Duodenal mucosa (tissue), 2 donors: Measurements from ENCODE around the gene TECRL.

ENCODE experiments used
- H3K27ac ChIP-seq: one replicate; pipeline ENCODE4 v1.7.0; 2013; ENCODE audit warnings: low read depth, low read length
- H3K27me3 ChIP-seq, 2 donors: one replicate each; pipeline ENCODE4 v1.7.0; 2013; ENCODE audit warnings: low read length in 2 of 2, control low read depth in 1 of 2; ENCODE audit not compliant: insufficient read depth in 2 of 2, control insufficient read depth in 1 of 2
- H3K36me3 ChIP-seq, 2 donors: one replicate each; pipeline ENCODE4 v1.7.0; 2013; ENCODE audit warnings: low read length in 2 of 2, control low read depth in 1 of 2; ENCODE audit not compliant: insufficient read depth in 2 of 2, control insufficient read depth in 1 of 2
- H3K4me1 ChIP-seq, 2 donors: one replicate each; pipeline ENCODE4 v1.7.0; 2013; ENCODE audit warnings: low read length in 2 of 2, control low read depth in 1 of 2; ENCODE audit not compliant: insufficient read depth in 2 of 2, control insufficient read depth in 1 of 2
- H3K4me3 ChIP-seq, 2 donors: one replicate each; pipeline ENCODE4 v1.7.0; 2013; ENCODE audit warnings: low read length in 2 of 2, low read depth in 1 of 2
- H3K9ac ChIP-seq, 2 donors: one replicate each; pipeline ENCODE4 v1.7.0; 2013; ENCODE audit warnings: low read length in 2 of 2, low read depth in 1 of 2
- H3K9me3 ChIP-seq, 2 donors: one replicate each; pipeline ENCODE4 v1.7.0; 2013; ENCODE audit warnings: low read length in 2 of 2, control low read depth in 1 of 2; ENCODE audit not compliant: control insufficient read depth in 1 of 2

The TECRL gene, protein sequence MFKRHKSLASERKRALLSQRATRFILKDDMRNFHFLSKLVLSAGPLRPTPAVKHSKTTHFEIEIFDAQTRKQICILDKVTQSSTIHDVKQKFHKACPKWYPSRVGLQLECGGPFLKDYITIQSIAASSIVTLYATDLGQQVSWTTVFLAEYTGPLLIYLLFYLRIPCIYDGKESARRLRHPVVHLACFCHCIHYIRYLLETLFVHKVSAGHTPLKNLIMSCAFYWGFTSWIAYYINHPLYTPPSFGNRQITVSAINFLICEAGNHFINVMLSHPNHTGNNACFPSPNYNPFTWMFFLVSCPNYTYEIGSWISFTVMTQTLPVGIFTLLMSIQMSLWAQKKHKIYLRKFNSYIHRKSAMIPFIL

DNA sequence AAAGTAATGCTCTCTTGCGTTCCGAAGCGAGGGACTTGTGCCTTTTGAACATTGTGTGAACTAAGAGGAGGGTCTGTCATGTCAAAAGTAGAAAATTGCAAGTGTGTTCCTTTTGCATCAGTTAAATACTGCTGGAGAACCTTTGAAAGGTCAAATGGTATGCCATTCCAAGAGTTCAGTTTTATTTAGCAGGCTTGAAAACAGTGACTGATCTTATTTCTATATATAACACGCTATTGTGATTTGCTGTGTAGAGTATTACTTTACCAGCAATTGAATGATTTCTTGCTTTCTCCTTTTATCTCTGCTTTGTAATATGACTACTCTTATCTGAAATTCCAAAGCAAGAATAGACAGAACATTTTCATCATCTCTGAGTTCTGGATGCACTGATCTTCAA is at the start of gene TECRL:
Gene TECRL, minus strand, starts transcription at position 151 of the 400 bp plus-strand sequence. Its CDS starts 99 bp downstream, at position 52.
- Histone ChIP-seq H3K4me1 (no peaks in the 10 kb centered on the region), H3K27ac (no peak within 1 kb of the TSS), H3K36me3 (no peaks in the 10 kb centered on the region), H3K4me3 (no peak within 1 kb of the TSS), H3K9me3 (peaks cover 0 to 2% of the 10 kb centered on the region in 2 donors), H3K27me3 (no peaks in the 10 kb centered on the region), H3K9ac (no peak within 1 kb of the TSS)

DNA sequence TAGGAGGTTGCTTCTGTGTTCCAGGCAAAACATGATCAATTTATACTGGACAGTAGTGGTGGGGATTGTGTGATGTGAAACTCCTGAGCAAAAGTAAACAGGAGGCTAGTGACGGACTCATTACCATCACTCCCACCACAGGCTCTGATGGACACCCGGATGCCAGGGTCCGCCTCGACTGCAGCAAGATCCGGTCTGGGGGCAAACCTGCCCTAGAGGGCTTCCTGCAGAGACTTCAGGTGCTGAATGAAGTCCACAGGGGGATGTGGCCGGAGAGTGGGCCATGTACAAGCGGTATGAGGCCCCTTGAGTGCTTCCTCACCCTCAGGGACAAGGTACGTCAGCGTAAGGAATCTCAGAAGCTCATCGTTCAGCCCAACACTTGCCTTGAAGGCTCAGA is 23.4 kb upstream of the TECRL start:
- Histone ChIP-seq H3K27me3 (no peaks in the 10 kb centered on the region), H3K4me3 (no peak overlapping the region), H3K4me1 (no peaks in the 10 kb centered on the region), H3K9ac (no peak overlapping the region), H3K36me3 (no peaks in the 10 kb centered on the region), H3K27ac (no peak overlapping the region), H3K9me3 (peaks cover 18 to 37% of the 10 kb centered on the region in 2 donors)

DNA sequence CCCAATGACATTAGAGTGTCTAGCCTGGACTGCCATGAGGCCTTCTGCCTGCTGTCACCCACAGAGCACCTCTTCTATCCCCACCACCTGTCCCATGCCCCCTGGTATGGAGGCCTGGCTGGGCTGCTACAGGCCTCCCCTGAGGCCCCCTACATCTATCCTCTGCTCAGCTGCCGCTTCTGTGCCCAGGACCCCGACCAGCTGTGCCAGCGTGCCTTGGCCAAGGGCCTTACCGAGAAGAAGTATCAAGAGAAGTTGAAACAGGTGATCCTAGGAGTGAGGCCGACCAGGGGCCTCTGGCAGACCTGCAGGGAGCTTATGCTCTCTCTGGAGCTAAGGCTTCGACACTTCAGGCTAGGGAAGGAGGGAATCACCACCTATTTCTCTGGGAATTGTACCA is 21.7 kb upstream of the TECRL start:
- Histone ChIP-seq H3K9me3 (peaks cover 18 to 37% of the 10 kb centered on the region in 2 donors), H3K9ac (no peak overlapping the region)

DNA sequence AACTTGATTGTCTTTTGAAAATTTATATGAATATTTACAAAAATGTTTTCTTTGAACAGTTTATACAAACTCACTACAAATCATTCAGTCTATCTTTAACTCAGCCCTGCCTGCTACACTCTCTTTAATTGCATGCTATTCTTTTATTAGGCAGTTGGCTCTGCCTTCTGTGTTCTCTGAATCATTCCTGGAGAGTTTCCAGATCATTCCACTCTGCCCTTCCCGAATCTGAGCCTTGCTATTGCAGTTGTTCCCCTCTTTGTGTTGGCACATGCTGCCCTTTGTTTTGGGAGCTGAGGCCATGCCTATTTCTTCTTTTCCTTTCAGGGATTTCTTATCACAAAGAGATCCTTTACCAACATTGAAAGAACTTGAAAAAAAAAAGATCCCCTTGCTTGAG is 8.7 kb upstream of the TECRL start:
- Histone ChIP-seq H3K4me1 (no peaks in the 10 kb centered on the region), H3K9me3 (no peaks in the 10 kb centered on the region), H3K9ac (no peak overlapping the region), H3K27ac (no peak overlapping the region), H3K36me3 (no peaks in the 10 kb centered on the region), H3K27me3 (no peaks in the 10 kb centered on the region), H3K4me3 (no peak overlapping the region)

More for the DNA sequence above, 21.7 kb upstream of the TECRL start:
- H3K27me3 ChIP-seq = no peaks in the 10 kb centered on the region
- H3K36me3 ChIP-seq = no peaks in the 10 kb centered on the region
- no peak overlapping the region for H3K4me3 ChIP-seq
- H3K27ac ChIP-seq = no peak overlapping the region
- H3K4me1 ChIP-seq = no peaks in the 10 kb centered on the region

DNA sequence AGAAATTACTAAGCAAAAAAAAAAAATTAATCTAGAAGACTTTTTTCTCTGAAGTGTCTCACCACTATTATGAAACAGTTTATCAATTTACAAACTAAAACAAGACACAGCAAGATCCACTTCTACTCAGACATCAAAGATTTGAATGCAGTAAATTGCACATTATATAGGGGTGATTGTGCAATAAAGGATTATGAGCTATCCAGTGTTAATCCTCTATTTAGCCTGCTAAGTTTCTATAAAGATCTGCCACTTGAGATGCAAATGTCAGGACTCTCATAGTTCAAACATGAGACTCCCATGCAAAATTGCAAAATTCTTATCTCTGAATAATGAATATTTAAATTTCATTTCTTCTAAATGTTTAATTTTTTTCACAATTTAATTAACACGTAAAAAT is 2.2 kb downstream of the TECRL start:
- no peak overlapping the region for H3K4me3 ChIP-seq
- no peak overlapping the region for H3K27ac ChIP-seq

DNA sequence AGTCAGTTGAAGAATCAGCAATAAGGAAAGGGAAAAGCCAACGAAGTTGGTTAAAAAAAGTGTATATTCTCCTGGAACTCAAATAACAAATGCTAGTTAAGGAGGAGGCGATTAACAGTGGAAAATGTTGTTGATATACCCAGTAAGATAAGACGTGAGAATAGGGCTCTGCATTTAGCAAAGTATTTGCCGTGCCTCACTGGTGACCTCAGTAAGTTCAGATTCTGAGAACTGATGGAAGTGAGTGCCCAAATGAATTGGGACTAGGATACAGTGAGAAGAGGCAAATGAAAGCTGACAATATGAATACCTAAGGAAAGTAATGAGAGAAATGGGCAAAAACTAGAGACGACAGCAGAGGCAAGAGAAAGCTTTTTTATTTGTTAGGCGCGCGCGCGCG is 3.5 kb downstream of the TECRL start:
- H3K36me3 ChIP-seq = no peaks in the 10 kb centered on the region
- peaks cover 0 to 5% of the 10 kb centered on the region in 2 donors for H3K9me3 ChIP-seq
- no peak overlapping the region for H3K27ac ChIP-seq
- H3K27me3 ChIP-seq = no peaks in the 10 kb centered on the region
- H3K4me3 ChIP-seq = no peak overlapping the region
- no peak overlapping the region for H3K9ac ChIP-seq
- H3K4me1 ChIP-seq = no peaks in the 10 kb centered on the region

More for the DNA sequence above, 2.2 kb downstream of the TECRL start:
- H3K4me1 ChIP-seq = no peaks in the 10 kb centered on the region
- H3K27me3 ChIP-seq = no peaks in the 10 kb centered on the region
- H3K36me3 ChIP-seq = no peaks in the 10 kb centered on the region
- H3K9ac ChIP-seq = no peak overlapping the region
- peaks cover 0 to 2% of the 10 kb centered on the region in 2 donors for H3K9me3 ChIP-seq

DNA sequence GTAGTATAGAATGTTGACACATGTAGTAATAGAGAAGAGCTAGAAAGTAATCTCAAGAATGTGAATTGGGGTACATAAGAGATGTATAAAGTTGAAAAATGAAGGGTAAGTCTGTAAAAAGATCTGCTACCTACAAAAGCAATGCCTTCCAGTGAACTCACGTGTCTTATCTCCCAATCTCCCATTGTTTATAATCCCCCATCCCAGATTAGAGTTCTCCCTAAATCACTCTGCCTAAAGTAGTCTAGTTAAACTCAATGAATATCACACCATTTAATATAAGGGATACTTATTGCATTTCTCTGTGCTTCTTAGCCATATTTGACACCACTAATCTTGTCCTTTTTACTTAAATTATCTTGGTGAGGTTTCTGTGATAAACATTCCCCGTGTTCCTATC is 6.6 kb downstream of the TECRL start:
- H3K36me3 ChIP-seq = no peaks in the 10 kb centered on the region
- peaks cover 5 to 14% of the 10 kb centered on the region in 2 donors for H3K9me3 ChIP-seq
- H3K4me1 ChIP-seq = no peaks in the 10 kb centered on the region
- H3K4me3 ChIP-seq = no peak overlapping the region
- H3K27ac ChIP-seq = no peak overlapping the region
- no peak overlapping the region for H3K9ac ChIP-seq
- no peaks in the 10 kb centered on the region for H3K27me3 ChIP-seq

DNA sequence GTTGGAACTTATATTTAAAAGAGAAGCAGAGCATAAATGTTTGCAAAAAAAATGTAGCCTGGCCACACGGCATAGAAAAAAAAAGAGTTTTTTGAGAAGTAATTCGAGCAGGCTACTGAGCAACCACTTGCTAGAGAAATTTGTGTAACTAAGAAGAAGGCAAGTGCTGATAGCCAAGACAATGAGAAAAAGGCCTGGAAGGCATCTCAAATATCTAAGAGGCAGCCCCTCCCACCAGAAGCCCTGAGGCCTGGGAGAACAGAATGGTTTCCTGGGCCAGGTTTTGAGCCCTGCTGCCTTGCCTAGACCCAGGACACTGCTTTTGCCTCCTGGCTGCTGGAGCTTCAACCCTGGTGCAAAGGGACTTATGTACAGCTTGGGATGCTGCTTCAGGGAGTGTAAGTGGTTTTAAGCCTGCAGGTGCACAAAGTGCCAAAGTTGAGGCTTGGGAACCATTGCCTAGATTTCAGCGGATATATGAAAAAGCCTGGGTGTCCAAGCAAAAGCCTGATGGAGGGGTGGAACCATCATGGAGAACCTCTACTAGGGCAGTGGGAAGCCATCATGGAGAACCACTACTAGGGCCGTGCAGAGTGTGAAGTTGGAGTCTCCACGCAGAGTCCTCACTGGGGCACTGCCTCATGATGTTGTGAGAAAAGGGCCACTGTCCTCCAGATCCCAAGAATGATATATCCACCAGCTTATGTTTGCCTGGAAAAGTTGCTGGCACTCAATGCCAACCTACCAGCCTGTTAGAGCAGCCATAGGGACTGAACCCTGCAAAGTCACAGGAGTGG is 9.7 kb downstream of the TECRL start:
- Histone ChIP-seq H3K4me1 (no peaks in the 10 kb centered on the region), H3K27me3 (no peaks in the 10 kb centered on the region), H3K36me3 (no peaks in the 10 kb centered on the region), H3K9ac (no peak overlapping the region), H3K27ac (no peak overlapping the region), H3K9me3 (peaks cover 6 to 14% of the 10 kb centered on the region in 2 donors), H3K4me3 (no peak overlapping the region)

DNA sequence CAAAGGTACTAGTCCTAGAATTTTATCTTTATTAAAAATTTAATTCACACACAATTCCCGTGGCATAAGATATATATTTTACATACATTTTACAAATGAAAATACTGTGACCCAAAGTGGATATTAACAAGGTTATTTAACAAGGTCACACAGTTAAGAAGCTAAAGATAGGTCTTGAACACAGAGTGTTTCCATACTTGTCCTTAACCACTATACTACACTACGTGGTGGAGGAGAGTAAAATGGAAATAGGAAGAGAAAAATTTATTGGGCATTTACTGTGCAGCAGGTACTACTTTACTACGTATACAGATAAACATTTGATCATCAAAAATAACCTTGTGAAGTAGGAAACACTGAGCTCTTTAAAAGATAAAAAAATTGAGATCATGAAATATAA is 14.8 kb downstream of the TECRL start:
- H3K9me3 ChIP-seq = peaks cover 2 to 8% of the 10 kb centered on the region in 2 donors
- H3K27ac ChIP-seq = no peak overlapping the region
- no peak overlapping the region for H3K4me3 ChIP-seq
- H3K27me3 ChIP-seq = no peaks in the 10 kb centered on the region
- no peaks in the 10 kb centered on the region for H3K4me1 ChIP-seq
- H3K36me3 ChIP-seq = no peaks in the 10 kb centered on the region
- no peak overlapping the region for H3K9ac ChIP-seq

DNA sequence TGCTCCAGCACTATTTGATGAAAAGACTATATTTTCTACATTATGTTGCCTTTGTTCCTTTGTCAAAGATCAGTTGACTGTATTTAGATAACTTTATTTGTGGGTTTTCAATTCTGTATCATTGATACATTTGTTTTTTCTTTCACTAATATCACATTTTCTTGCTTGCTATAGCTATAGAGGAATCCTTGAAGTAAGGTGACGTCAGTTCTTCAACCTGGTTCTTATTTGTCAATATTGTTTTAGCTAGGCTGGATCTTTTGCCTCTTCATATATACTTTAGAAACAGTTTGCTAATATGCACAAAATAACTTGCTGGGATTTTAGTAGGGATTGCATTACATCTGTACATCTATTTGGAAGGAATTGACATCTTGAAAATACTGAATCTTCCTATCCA is 21.0 kb downstream of the TECRL start:
- H3K27ac ChIP-seq = no peak overlapping the region

More for the DNA sequence above, 21.0 kb downstream of the TECRL start:
- Histone ChIP-seq H3K4me3 (no peak overlapping the region), H3K36me3 (no peaks in the 10 kb centered on the region), H3K4me1 (no peaks in the 10 kb centered on the region), H3K9me3 (peaks cover 3% of the 10 kb centered on the region in 2 donors), H3K27me3 (no peaks in the 10 kb centered on the region), H3K9ac (no peak overlapping the region)
